Upper lobe of left lung (tissue), 6 donors: ENCODE results near the gene HNRNPUL1. TPM values are rescaled to one million over a fixed set of nuclear protein-coding genes. Genes with fewer than 3 reads are reported as not detected.

Experiments
- ATAC-seq, 2 donors: fragments of 200-7000 bp; cut with Tn5 transposase; one replicate each; pipeline ENCODE4 v1.9.1; 2022; ENCODE audit warnings: mild to moderate bottlenecking in 2 of 2, moderate library complexity in 2 of 2; ENCODE audit not compliant: low FRiP score in 2 of 2
- DNase-seq, 2 donors: peaks; one replicate each; pipeline ENCODE4 v3.0.0-alpha.2; 2019 to 2020
- H3K27ac ChIP-seq, 4 donors: fragments of 200-600 bp; sonication (generic); one replicate each; pipeline ENCODE4 v1.5.1; 2016 to 2019
- H3K27me3 ChIP-seq, 4 donors: fragments of 200-600 bp; sonication (generic); one replicate each; pipeline ENCODE4 v1.5.1; 2017 to 2019
- H3K36me3 ChIP-seq, 4 donors: fragments of 200-600 bp; sonication (generic); one replicate each; pipeline ENCODE4 v1.5.1; 2016 to 2019
- H3K4me1 ChIP-seq, 4 donors: fragments of 200-600 bp; sonication (generic); one replicate each; pipeline ENCODE4 v1.5.1; 2018 to 2019
- H3K4me3 ChIP-seq, 4 donors: fragments of 200-600 bp; sonication (generic); one replicate each; pipeline ENCODE4 v1.5.1; 2017 to 2019; ENCODE audit warnings: mild to moderate bottlenecking in 2 of 4, moderate library complexity in 1 of 4
- H3K9me3 ChIP-seq, 4 donors: fragments of 200-600 bp; sonication (generic); one replicate each; pipeline ENCODE4 v1.5.1; 2018 to 2019
- EP300 ChIP-seq, 4 donors: sonication (generic); formaldehyde crosslinking; IDR thresholded peaks; one replicate each; pipeline ENCODE4 v1.5.1; 2017; ENCODE audit warnings: antibody characterized with exemption in 4 of 4, control low read depth in 2 of 4
- POLR2A ChIP-seq, 4 donors: fragments of 450-650 bp; IDR thresholded peaks; one replicate each; pipeline ENCODE4 v1.5.1; 2016 to 2017; ENCODE audit warnings: antibody characterized with exemption in 4 of 4, mild to moderate bottlenecking in 2 of 4
- POLR2AphosphoS5 ChIP-seq, 2 donors: sonication (generic); formaldehyde crosslinking; IDR thresholded peaks; one replicate each; pipeline ENCODE4 v1.5.1; 2017; ENCODE audit warnings: antibody characterized with exemption in 2 of 2
- WGBS, 2 donors: methylation state at CpG; one replicate each; pipeline ENCODE4 v1.1.5; 2017 to 2018; 5-methylcytosine and 5-hydroxymethylcytosine counted together
- total RNA-seq, 6 donors: library from RNA; depleted of rRNA in 4 of 6; stranded (reverse); fragments of >200 nt in 4 of 6; gene quantifications; one replicate each; pipeline versions ENCODE4 v1.1.0 to v1.2.1, GENCODE V29; 2016 to 2021
- TF ChIP-seq, protein P1 (sequence below), 6 experiments: fragments of 450-650 bp in 4 of 6; fragments of 200-600 bp in 2 of 6; sonication (generic) in 2 of 6; IDR thresholded peaks; one replicate each; pipeline ENCODE4 v1.5.1; 2016 to 2019; ENCODE audit warnings: antibody characterized with exemption in 6 of 6
- donor health status: DM: no; HTN: no; CAD: no; lungs with moderate emphysema.
- donor health status: DM: no; HTN: yes; CAD: no; lungs with severe emphysema.

HNRNPUL1 gene
- total RNA-seq, 6 donors from 2014 or later: 152 to 351 (median 211) TPM

- Histone ChIP-seq H3K36me3 (peaks cover 5 to 57% (median 29%) of the 10 kb centered on the region in 4 donors), H3K4me1 (peaks cover 41 to 56% (median 46%) of the 10 kb centered on the region in 4 donors), H3K27me3 (no peaks in the 10 kb centered on the region), H3K9me3 (peaks cover 0 to 4% (median 0%) of the 10 kb centered on the region in 4 donors), H3K27ac (peak overlapping the region in 1 of 4 donors; percentile 98), H3K4me3 (no peak overlapping the region)
- ATAC-seq (no peak), DNase-seq (no peak)
- WGBS, 2 donors: 80 to 87% methylated on average over 8 of the region's 8 CpGs
- TF ChIP-seq, protein P1, sequence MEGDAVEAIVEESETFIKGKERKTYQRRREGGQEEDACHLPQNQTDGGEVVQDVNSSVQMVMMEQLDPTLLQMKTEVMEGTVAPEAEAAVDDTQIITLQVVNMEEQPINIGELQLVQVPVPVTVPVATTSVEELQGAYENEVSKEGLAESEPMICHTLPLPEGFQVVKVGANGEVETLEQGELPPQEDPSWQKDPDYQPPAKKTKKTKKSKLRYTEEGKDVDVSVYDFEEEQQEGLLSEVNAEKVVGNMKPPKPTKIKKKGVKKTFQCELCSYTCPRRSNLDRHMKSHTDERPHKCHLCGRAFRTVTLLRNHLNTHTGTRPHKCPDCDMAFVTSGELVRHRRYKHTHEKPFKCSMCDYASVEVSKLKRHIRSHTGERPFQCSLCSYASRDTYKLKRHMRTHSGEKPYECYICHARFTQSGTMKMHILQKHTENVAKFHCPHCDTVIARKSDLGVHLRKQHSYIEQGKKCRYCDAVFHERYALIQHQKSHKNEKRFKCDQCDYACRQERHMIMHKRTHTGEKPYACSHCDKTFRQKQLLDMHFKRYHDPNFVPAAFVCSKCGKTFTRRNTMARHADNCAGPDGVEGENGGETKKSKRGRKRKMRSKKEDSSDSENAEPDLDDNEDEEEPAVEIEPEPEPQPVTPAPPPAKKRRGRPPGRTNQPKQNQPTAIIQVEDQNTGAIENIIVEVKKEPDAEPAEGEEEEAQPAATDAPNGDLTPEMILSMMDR (IDR thresholded peaks at IDR 0.05): no peak
- TF ChIP-seq POLR2AphosphoS5 (IDR thresholded peaks at IDR 0.05) (no peak), EP300 (IDR thresholded peaks at IDR 0.05) (no peak), POLR2A (IDR thresholded peaks at IDR 0.05) (no peak)
Observed at GRCh38 chr19:41311613-41312012, 47.4 kb downstream of the HNRNPUL1 start.

GRCh38 chr19:41316306-41316920, 52.2 kb downstream of the HNRNPUL1 start:
- TF ChIP-seq EP300 (IDR thresholded peaks at IDR 0.05) (no peak), POLR2A (IDR thresholded peaks at IDR 0.05) (no peak)
- TF ChIP-seq, protein P1 (IDR thresholded peaks at IDR 0.05): no peak
- Histone ChIP-seq H3K4me3 (no peak overlapping the region), H3K27ac (no peak overlapping the region), H3K36me3 (peaks cover 13 to 89% (median 70%) of the 10 kb centered on the region in 4 donors), H3K9me3 (no peaks in the 10 kb centered on the region), H3K4me1 (peaks cover 9 to 17% (median 11%) of the 10 kb centered on the region in 4 donors), H3K27me3 (no peaks in the 10 kb centered on the region)
- 96 to 100% methylated on average over 10 to 24 of the region's 24 CpGs for WGBS, 2 donors
- DNase-seq: peak in 1 of 2 donors; percentile 78
- no peak for ATAC-seq

- no peak overlapping the region for H3K4me3 ChIP-seq
- no peak for TF ChIP-seq POLR2AphosphoS5 (IDR thresholded peaks at IDR 0.05)
- TF ChIP-seq POLR2A (IDR thresholded peaks at IDR 0.05): no peak
- TF ChIP-seq, protein P1 (IDR thresholded peaks at IDR 0.05): no peak
- no peak for TF ChIP-seq EP300 (IDR thresholded peaks at IDR 0.05)
- no peak for ATAC-seq
- peaks cover 18 to 27% (median 25%) of the 10 kb centered on the region in 4 donors for H3K4me1 ChIP-seq
- H3K9me3 ChIP-seq: no peaks in the 10 kb centered on the region
- H3K36me3 ChIP-seq: peaks cover 13 to 79% (median 66%) of the 10 kb centered on the region in 4 donors
- H3K27me3 ChIP-seq: no peaks in the 10 kb centered on the region
- H3K27ac ChIP-seq: no peak overlapping the region
- DNase-seq: no peak
- WGBS, 2 donors: 81 to 85% methylated on average over 15 to 19 of the region's 19 CpGs
Observed at GRCh38 chr19:41318696-41319499, 54.7 kb downstream of the HNRNPUL1 start.

GRCh38 chr19:41319500-41320184, 55.5 kb downstream of the HNRNPUL1 start:
- ATAC-seq (no peak), DNase-seq (no peak)
- Histone ChIP-seq H3K9me3 (no peaks in the 10 kb centered on the region), H3K27ac (no peak overlapping the region), H3K27me3 (no peaks in the 10 kb centered on the region), H3K36me3 (peaks cover 13 to 74% (median 65%) of the 10 kb centered on the region in 4 donors), H3K4me3 (no peak overlapping the region), H3K4me1 (peaks cover 25 to 34% (median 32%) of the 10 kb centered on the region in 4 donors)
- 92 to 94% methylated on average over 17 to 20 of the region's 20 CpGs for WGBS, 2 donors
- TF ChIP-seq POLR2AphosphoS5 (IDR thresholded peaks at IDR 0.05): no peak
- no peak for TF ChIP-seq EP300 (IDR thresholded peaks at IDR 0.05)
- TF ChIP-seq, protein P1 (IDR thresholded peaks at IDR 0.05): no peak
- no peak for TF ChIP-seq POLR2A (IDR thresholded peaks at IDR 0.05)
